ENCODE results near the gene KIAA0319L.
A peak's percentile ranks its signal among the peaks of the same experiment; 100 is the strongest.

Gene KIAA0319L

DNA sequence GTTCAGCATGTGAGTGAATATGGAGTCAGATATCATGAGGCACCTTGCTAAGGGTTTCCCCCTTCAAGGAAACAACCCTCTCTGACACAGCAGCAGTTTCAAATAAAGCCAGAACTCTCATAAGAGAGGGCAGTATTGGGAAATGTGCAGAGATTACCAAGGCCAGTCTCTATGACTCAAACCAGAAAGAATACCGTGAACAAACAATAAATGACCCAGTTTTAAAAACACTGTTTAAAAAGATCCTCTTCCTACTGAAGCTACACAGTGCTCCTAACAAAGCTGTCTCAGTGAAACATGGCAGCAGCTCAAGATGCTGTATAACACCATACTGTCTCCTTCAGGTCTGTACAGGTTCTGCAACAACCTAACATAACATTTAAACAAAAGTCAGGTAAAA is 102.6 kb downstream of the KIAA0319L start:
- DNase-seq (ENCODE audit: extremely low spot score, insufficient read length, low read depth) (no peak), FAIRE-seq (no peak)

DNA sequence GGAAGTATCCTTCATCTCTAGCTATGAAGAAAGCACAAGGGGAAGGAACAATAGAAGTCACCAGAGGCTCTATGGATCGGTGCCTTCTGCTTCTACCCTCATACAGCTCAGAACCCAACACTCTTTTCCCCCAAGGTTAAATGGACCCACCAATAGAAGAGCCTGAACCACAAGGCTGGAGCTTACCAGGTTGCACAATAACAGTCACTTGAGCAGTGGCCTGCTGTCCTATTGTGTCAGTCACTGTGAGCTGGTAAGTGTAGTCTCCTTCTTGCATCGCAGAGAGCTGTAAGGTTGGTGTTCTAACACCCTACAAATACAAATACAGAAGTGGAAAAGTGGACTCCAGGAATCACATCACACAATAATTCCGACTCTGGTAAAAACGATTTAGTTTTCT is 103.0 kb downstream of the KIAA0319L start:
- FAIRE-seq (no peak), DNase-seq (ENCODE audit: extremely low spot score, insufficient read length, low read depth) (no peak)

DNA sequence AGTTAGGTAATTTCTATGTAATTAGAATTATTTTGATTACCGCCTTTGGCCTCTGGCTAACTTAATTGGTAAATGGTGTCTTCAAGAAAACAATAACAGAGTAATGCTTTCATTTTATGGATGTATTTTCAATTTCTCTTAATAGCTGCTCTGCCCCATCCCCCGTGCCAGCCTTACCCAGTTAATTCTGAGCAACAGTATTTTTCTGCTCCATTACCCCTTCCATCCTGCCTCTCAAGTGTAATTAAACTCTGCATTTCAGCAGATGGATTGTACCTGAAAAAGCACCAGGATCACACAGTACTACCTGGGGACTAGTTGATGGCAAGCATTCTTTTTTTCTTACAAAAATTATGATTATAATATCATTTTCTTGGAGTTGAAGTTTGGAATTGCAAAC is 104.2 kb downstream of the KIAA0319L start:
- no peak for FAIRE-seq
- DNase-seq (ENCODE audit: extremely low spot score, insufficient read length, low read depth): no peak

DNA sequence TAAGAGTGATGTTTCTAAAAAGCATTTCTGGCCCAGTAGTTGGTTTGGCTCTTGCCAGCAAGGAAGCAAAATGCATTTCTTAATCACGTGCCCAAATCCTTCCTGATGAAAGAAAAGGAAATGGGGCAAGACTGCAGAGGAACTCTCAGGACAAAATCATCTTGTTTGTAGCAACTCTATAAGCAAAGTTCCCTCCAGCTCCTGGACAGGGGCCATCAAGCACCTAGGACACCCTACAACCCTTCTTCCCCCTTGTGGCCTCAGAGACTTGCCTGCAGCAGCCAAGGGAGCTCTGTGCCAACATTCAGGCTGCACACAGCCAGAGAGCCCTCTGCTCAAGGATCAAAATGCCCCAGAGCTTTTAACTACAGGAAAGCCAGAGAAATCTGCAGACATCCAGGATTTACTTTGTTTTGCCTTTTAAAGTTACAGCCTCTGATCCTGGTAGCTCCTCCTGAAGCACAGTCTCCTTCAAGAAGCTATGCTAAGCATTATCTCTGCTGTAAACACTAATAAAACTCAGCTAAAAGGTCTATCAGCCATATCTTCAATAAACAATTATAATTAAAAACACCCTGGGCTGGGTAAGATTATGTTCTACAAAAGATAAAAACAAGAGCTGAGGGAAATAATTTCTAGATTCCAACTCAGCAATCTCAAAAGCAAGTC is 105.0 kb downstream of the KIAA0319L start:
- no peak for DNase-seq (ENCODE audit: extremely low spot score, insufficient read length, low read depth)
- FAIRE-seq: no peak

DNA sequence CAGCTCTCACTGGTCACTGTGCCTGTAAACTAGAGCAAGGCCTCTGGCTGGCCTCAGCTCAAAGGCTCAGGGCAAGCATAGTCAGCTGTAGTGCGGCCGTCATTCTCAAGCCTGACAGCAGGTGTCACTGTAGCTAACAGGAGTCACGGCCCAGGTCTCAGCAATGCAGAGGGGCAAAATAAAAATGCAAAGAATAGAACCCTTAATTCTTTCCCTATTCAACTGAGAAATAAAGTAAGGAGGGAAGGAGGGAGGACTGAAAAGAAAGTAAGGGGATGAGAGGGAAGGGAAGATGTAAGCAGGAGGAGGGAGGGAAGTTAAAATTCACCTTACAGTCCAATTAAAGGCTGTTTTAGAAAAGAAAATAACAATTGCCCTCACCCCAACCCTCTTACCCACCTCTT is 106.1 kb downstream of the KIAA0319L start:
- DNase-seq (ENCODE audit: extremely low spot score, insufficient read length, low read depth) (peak; percentile 37), FAIRE-seq (peak; percentile 93)

DNA sequence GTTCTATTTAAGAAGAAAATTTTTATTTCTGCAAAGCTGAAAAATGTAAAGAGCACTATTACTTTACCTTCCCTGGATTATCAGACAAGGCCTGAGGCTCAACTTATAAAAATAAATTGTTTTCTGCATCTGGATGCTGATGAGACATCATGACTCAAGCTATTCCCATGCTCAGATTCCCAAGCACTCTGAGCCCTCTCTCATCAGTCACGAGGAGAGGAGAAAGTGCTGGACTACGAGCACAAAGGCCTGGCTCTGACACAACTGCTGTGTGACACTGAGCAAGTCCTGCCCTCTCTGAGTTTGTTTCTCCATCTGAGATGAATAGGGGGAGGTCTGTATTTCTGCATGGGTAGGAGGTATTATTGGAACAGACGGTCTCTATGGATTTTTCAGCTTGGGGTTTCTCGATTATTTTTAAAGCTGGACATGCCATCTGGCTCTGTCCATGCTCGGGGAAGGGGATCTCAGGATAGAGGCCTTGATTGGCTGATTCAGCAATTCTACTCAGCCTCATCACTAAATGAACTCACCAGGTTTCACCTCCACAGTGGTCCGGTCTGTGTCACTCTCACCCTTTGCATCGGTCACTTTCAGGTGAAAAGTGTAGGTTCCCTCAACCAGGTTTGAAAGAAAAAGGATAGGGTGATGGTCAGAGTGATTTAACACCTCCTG is 107.7 kb downstream of the KIAA0319L start:
- no peak for DNase-seq (ENCODE audit: extremely low spot score, insufficient read length, low read depth)
- FAIRE-seq: no peak

DNA sequence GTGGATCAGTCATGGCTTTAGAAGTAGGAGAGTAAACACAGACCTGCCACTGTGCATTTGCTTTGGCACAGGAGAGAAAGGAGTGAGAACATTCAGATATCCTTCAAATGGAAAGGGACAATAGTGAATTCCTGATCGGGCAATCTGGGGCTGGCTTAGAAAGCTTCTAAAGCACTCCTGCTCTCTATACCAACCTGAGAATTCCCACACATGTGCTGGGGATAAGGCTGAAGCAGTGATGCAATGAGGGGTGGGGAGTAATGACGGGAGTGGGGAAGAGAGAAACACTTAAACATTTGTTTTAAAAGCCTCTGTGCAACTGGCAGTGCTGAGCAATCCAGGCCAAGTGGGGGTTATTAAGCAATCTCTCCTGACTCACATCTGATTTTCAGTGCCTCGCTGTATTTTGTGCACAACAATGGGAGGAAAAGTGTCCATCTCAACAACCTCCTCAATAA is 108.8 kb downstream of the KIAA0319L start:
- FAIRE-seq: no peak
- no peak for DNase-seq (ENCODE audit: extremely low spot score, insufficient read length, low read depth)

DNA sequence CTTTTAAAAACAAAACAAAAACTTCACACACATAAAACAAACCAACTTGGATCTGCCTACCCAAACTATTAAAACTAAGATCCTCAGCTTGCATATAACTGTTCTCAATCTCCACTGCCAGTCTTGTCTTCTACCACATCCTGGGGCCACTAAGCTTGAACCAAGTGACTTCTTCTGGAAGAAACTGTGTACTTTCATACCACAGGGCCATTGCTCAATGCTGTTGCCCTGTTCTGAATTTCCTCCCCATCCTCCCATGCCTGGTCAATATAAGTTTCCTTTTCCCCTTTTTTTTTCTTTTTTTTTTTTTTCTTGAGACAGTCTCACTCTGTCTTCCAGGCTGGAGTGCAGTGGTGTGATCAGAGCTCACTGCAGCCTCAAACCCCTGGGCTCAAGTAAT is 109.9 kb downstream of the KIAA0319L start:
- FAIRE-seq: no peak

DNA sequence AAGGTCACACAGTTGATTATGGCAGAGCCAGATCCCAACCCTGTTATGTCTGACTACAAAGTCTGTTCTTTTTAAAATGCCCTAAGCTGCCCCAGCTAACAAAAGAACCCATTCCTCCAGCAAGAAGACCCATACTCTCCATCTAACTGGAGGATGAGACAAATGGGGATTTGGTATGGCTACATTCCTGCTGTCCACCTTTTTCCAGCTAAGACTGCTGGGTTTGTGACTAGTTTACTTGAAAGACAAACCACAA is 112.8 kb downstream of the KIAA0319L start:
- no peak for FAIRE-seq
- no peak for DNase-seq (ENCODE audit: extremely low spot score, insufficient read length, low read depth)

More for the DNA sequence above, 109.9 kb downstream of the KIAA0319L start:
- no peak for DNase-seq (ENCODE audit: extremely low spot score, insufficient read length, low read depth)

DNA sequence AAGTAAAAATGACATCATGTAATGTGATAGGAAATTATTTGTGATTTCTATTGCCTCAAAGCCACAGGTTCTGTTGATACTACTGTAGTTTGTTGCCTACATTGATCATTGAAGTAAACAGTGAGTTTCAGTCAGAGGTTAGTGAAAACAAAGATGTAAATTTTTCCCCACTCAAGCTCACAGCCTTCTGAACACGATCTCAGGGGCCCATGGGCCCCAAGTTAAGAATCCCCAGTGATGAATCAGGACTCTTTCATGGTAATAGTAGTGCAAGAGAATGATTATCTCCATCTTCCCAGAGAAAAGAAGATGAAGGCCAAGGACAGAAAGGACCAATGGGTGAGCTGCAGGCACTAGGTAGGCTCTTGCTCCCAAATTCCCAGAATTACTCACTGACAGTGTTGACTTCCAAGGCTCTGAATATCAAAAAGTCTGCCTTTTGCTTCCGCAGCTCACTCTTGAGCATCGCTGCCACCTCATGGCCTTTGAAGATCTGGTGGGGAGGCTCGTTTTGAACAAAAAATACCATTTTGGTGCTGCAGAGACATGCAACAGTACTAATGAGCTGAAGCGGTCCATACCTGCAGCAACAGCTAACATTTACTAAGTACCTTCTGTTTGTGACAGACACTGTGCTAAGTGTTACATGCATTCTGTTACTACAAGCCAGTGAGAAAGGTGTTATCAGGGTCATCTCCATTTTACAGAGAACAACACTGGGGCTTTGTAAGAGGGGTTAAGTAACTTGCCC is 113.3 kb downstream of the KIAA0319L start:
- no peak for DNase-seq (ENCODE audit: extremely low spot score, insufficient read length, low read depth)

DNA sequence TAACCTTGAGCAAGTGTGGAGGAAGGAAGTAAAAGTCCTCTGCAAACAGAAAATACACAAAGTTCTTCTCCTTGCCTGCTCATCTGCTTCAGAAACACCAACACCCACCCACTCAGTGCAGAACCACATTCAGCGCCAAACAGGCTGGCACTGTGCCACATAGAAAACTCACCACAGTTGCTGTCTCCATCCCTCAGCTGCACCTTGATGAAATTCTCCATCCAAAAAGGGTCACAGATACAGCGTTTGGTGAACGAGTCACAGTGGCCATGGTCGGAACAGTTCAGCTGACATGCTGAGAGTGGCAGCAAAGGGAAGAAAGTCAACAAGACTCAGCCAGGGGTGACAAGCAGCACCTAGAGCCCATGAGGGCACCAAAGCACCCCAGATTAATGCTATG is 114.5 kb downstream of the KIAA0319L start:
- no peak for FAIRE-seq
- no peak for DNase-seq (ENCODE audit: extremely low spot score, insufficient read length, low read depth)

More for the DNA sequence above, 113.3 kb downstream of the KIAA0319L start:
- FAIRE-seq: no peak

DNA sequence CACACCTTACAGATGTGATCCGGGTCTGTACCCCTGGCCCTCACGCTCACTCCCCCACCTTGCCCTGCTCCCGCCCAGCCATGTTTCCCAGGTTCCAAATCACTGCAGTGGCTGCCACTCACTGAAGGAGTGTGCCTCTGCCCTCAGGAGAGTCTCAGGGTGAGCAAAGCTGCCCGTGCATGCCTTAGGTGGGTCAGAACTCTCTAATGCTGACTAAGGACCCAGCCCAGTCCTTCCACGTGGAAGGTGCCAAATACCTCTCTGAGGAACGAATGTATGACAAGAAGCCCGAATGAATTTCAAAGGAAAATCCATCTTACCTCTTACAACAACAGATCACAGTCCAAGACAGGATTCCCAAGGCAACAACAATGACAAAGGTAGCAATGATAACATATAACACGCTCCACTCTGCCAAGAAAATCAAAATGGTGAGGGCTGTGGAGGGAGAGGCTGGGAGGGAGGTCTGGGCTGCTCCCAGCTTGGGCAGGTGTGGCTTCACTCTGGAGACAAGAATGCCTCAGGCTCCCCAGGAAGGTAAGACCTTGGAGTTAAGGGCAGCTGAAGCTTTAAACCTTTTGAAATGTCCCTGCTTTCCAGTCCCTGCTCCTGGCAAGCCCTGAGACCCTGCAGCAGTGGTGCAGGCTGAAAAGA is 115.2 kb downstream of the KIAA0319L start:
- FAIRE-seq (no peak), DNase-seq (ENCODE audit: extremely low spot score, insufficient read length, low read depth) (no peak)

DNA sequence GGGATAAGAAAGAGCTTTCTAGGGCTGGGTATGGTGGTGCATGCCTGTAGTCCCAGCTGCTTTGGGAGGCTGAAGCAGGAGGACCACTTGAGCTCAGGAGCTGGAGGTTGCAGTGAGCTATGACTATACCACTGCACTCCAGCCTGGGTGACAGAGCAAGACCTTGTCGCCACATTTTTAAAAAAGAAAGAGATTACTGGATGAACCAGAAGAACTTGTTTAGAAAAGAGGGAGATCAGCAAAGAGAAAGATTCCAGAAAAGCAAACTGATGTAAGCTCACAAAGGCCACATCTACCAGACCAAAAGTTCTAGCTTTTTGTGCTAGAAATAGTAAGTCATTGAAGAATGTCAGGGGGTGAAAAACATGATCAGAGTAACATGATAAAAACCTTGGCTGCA is 117.6 kb downstream of the KIAA0319L start:
- no peak for FAIRE-seq

DNA sequence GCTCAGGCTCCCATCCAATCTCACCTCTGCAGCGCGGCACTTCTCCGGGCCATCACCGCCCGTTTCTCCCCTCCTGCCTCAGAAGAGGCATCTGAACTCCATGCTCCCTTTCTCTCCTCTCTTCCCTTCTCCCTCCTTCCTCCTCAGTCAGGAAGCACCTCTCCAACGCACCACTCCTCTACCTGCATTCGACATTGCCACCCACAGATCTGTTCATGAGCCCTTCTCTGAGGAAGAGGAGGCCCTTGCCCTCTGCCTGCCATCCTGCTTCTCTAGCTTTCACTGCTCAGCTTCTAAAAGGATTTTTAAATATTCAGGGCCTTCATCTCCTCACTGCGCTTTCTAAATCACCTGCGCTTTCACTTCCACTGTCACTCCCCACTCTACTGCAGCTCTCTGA is 120.0 kb downstream of the KIAA0319L start:
- FAIRE-seq (no peak), DNase-seq (ENCODE audit: extremely low spot score, insufficient read length, low read depth) (no peak)

More for the DNA sequence above, 117.6 kb downstream of the KIAA0319L start:
- no peak for DNase-seq (ENCODE audit: extremely low spot score, insufficient read length, low read depth)

DNA sequence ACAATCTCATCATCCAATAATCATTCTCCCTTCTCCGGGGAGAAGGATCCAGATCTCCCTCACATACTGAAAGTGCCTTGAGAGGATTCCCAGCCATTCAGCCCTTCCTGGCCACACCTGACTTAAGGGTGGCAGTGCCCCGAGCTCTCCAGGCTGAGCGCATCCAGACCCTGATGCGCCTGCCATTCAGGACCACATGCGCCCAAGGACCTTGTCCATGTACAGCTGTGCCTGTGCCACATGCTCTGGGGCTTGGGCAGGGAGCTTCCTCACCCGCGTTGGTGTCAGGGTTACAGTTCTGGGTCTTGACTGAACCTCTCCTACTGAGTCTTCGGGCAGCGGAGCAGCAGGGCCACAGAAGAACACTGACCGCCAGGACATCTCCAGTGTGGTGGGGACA is 121.1 kb downstream of the KIAA0319L start:
- no peak for FAIRE-seq
- no peak for DNase-seq (ENCODE audit: extremely low spot score, insufficient read length, low read depth)

DNA sequence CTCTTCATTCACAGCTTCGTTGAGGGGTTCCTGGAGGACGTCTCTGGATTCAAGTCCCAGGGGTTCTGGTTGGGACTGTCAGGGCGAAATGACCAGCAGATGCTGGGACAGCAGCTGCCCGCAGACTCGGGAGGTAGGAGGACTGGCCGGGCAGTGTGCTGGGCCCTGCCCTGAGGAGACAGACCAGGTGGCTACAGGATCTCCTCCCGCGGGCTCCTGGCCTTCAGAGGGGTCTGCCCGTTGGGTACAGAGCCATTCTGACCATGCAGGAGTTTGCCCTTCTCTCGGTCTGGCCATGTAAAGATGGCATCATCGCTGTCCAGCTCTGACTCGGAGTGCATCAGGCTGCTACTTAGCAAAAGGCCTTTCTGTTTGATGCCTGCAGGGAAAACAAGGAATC is 122.5 kb downstream of the KIAA0319L start:
- FAIRE-seq: no peak

DNA sequence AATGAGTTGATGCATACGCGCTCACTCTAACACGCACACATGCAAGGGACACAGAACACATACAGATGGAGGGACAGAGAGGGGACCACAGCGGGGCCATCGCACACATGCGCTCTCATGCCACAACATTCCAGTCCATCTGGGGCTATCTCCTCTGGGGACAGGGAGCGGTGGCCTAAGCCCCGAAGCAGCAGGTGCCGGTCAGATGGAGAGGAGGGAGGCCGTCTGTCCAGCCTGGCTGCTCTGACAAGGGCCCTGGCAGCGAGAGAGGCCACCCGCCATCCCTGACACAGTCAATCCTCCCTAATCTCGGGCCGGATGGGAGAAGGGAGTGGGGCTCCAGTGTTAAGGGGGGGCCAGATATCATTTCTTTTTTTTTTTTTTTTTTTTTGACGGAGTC is 123.5 kb downstream of the KIAA0319L start:
- FAIRE-seq: no peak
- no peak for DNase-seq (ENCODE audit: extremely low spot score, insufficient read length, low read depth)

More for the DNA sequence above, 122.5 kb downstream of the KIAA0319L start:
- no peak for DNase-seq (ENCODE audit: extremely low spot score, insufficient read length, low read depth)

DNA sequence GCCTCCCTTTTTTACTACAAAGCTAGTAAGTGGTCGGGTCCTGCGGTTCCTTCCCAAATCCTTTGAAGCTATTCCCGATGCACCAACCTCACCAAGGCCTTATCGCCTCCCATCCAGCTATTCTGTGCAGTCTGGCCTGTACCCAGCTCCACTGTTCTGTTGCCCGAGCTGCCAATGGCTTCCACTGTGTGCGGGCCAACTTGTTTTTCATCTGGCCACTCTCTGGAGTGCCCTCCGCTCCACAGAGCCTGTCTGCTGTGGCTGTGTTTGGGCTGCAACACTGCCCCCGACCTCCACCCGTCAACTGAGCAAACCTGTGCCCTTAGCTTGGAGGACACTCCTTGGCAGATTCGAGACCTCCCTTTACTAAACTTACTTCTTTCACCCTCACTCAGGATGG is 125.0 kb downstream of the KIAA0319L start:
- DNase-seq (ENCODE audit: extremely low spot score, insufficient read length, low read depth) (no peak), FAIRE-seq (no peak)

DNA sequence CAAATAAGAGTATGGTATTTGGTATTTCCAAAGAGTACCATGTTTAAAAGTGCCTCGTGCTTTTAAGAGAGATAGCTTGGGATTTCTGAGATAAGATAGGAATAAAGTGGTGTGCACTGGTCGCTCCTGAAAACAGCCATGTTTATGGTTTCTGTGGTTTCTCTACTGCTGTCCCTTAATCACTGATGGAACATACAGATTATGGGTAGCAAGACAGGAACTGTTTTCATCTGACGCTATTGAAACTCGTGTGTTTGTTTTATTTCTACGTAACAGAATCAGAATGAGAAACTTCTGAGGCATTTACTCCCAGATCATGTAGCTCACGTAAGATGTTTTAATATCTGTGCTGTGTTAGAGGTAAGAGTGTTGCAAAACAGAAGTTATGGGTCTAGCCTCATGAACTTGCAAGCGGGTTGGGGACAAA is 126.0 kb downstream of the KIAA0319L start:
- no peak for DNase-seq (ENCODE audit: extremely low spot score, insufficient read length, low read depth)
- no peak for FAIRE-seq

DNA sequence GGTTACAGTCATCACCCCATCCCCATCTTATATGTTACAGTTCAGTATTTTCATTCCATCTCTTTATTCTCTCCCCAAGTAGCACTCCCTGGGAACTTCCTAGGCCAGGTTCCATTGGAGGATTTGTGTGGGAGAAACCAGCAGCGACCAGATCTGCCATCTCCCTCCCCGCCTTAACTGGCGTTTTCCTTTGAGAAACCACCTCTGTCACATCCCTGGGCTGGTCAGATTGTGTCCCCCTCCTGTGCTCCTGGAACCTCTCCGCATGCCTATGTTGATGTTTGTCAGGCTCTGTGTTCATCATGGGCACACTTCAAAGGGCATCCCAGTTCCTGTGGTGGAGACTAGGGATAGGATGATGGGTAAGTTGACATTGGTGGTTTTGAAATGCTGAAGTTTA is 126.4 kb downstream of the KIAA0319L start:
- no peak for DNase-seq (ENCODE audit: extremely low spot score, insufficient read length, low read depth)
- no peak for FAIRE-seq

DNA sequence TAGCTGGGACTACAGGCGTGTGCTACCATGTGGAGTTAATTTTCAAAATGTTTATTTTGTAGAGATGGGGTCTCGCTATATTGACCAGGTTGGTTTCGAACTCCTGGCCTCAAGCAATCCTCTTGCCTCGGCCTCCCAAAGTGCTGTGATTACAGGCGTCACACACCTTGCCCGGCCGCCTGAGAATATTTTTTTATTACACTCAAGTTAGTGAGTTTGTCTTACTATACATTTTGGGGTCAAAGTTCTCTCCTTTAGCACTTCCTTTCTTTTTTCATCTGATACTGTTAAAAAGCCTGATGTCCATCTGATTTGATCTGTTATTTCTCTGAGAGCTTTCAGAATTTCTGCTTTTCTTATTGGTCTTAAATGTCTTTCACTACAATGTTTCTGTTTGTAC is 128.8 kb downstream of the KIAA0319L start:
- no peak for FAIRE-seq

More for the DNA sequence above, 128.8 kb downstream of the KIAA0319L start:
- no peak for DNase-seq (ENCODE audit: extremely low spot score, insufficient read length, low read depth)
